T47D (cell line): ENCODE measurements around the gene SPATA13.

Source experiments
- DNase-seq, 2 experiments: peaks; one replicate each; pipeline versions ENCODE4 v3.0.0 to v3.0.0-alpha.2; 2011 to 2012; ENCODE audit warnings: low read depth in 1 of 2, low spot score in 1 of 2
- JUND ChIP-seq: IDR thresholded peaks from 2 replicates; pipeline ENCODE4 v1.6.1; 2012; ENCODE audit warnings: low read depth
- in situ Hi-C: cut with HindIII; loops from 2 replicates; pipeline ENCODE4 v1.10.0; 2016; ENCODE audit warnings: low sequenced_read_pairs, low pct_unique_long_range_greater_than_20kb

Gene SPATA13

DNA sequence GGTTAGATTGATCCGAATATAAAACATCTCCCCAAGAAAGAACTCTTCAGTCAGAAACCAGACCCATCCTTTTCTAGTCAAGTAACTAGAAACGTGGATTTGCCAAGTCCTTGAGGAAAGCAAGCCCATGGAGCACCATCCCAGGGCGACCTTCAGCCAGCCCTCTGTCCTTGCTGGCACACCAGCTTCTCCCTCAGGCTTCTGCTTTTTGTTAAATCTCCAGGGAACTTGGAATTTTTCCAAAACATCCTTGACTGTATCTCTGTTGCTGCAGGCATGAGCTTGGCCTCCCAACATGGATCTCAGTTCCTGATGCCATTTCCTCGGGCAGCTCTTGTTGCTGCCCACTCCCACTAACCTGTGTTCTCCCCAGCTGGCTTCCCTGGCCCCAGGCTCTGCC lies 121.7 kb downstream of the SPATA13 start:
- no peak for DNase-seq
- TF ChIP-seq JUND = no peak
- in situ Hi-C loops = no loop called here

- no peak for TF ChIP-seq JUND
- no peak for DNase-seq
- in situ Hi-C loops = no loop called here
These were observed 124.5 kb downstream of the SPATA13 start for GRCh38 chr13:24284889-24285565.

GRCh38 chr13:24286624-24287023 lies 126.1 kb downstream of the SPATA13 start:
- in situ Hi-C loops = no loop called here
- TF ChIP-seq JUND = no peak
- no peak for DNase-seq

- DNase-seq = no peak
- TF ChIP-seq JUND = no peak
- in situ Hi-C loops = no loop called here
These were observed 127.3 kb downstream of the SPATA13 start for GRCh38 chr13:24287748-24288287.

DNA sequence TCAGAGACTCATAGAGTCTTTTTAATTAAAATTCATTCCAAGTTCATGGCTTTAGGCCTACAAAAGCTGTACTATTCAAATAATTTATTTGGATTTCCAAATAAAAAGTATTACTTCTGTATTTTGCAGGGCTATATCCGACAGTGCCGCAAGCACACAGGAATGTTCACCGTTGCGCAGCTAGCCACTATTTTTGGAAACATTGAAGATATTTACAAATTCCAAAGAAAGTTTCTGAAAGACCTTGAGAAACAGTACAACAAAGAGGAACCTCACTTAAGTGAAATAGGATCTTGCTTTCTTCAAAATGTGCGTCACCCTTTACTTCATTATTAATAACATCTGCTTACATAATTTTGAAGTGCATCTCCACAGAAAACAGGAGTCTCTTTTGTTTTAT lies 128.3 kb downstream of the SPATA13 start:
- TF ChIP-seq JUND = no peak
- DNase-seq = no peak
- in situ Hi-C loops = no loop called here

DNA sequence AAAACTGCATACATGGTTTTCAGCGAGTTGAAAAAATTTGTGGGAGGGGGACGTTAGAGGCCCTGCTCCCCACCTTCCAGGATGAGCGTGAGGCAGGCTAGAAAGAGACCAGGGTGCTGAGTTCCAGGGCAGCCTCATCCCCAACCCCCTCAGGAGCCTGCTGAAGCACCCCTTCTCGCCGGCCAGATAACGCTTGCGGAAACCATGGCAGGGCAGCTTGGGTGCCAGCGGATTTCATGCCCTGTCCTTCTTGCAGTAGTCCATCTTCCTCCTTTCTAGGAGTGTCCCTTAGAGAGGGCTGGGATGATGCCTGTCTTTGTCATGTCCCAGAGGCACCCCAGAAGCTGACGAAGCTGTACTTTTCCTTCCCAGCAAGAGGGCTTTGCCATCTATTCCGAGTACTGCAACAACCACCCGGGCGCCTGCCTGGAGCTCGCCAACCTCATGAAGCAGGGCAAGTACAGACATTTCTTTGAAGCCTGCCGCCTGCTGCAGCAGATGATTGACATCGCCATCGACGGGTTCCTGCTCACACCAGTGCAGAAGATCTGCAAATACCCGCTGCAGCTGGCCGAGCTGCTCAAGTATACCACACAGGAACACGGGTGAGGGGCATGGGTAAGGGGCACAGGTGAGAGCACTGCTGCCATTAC lies 129.9 kb downstream of the SPATA13 start:
- in situ Hi-C loops = no loop called here
- no peak for DNase-seq
- no peak for TF ChIP-seq JUND

- no peak for DNase-seq
- in situ Hi-C loops = no loop called here
- no peak for TF ChIP-seq JUND
These were observed 132.0 kb downstream of the SPATA13 start for GRCh38 chr13:24292481-24292880.

GRCh38 chr13:24293746-24294145 lies 133.2 kb downstream of the SPATA13 start:
- in situ Hi-C loops = no loop called here
- no peak for TF ChIP-seq JUND
- DNase-seq = no peak

- in situ Hi-C loops = no loop called here
These were observed 139.1 kb downstream of the SPATA13 start for GRCh38 chr13:24299488-24300114.

DNA sequence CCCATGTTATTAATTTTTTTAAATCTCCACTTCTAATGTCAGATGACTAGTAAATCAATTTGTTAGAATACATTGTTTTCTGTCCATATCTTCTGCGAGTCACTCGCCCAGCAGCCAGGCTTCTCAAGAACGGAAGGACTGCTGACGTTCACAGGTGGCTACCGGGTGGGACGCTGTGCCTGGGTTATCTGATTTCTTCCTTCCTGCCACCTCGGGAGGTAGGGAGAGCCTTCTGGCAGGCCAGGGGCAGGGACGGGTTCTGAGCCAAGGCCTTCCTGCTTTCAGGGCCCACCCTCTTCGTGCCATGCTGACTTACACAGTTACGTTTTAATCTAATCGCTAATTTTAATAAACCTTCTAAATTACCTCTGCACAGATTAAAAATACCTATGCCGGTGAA lies 140.9 kb downstream of the SPATA13 start:
- in situ Hi-C loops = no loop called here
- DNase-seq = no peak
- no peak for TF ChIP-seq JUND

More at GRCh38 chr13:24299488-24300114, 139.1 kb downstream of the SPATA13 start:
- DNase-seq = no peak
- no peak for TF ChIP-seq JUND

- no peak for TF ChIP-seq JUND
- in situ Hi-C loops = no loop called here
- DNase-seq = no peak
These were observed 141.4 kb downstream of the SPATA13 start for GRCh38 chr13:24301911-24302310.

DNA sequence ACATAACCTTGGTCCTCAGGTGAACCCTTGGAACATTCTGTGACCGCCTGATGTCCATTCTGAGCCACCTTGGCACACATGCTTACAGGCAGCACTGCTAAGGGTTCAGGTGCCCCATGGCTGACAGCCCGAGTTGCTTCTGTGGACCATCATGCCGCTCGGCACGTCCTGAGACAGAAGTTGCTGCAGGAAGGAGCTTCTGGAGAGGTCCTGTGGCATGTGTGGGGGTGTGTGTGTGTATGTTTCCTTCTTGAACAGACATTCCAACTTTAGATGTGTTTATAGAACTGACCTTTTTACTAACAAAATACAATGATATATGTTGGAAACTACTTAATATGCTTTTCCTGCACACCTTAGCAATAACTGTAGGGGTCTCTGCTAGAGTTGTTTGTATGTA lies 144.1 kb downstream of the SPATA13 start:
- DNase-seq = no peak
- no peak for TF ChIP-seq JUND
- in situ Hi-C loops = no loop called here

DNA sequence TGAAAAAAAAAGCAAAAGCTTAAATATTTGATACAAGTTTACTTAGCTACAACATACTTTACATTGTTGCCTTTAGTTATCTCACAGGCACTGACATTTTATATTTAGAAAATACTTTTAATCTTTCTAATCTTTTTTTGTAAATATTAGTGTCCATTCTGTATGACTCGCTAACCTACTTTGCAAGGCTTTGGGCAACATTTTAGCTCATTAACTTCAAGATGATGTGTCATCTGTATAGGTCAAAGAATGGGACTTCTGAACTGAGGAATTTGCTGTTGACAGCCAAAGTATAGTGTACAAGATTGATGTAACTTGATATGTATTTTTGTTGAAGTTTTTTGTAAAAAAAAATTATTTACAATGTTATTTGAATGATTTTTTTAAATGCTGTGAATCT lies 146.1 kb downstream of the SPATA13 start:
- no peak for TF ChIP-seq JUND
- in situ Hi-C loops = no loop called here
- DNase-seq = peak in 1 of 2 experiments; percentile 18
